OCI-LY7 (cell line): ENCODE measurements around the gene CNOT4. TPM values are rescaled to one million over a fixed set of nuclear protein-coding genes. Genes with fewer than 3 reads are reported as not detected.

Experiments
- BruUV-seq: library from RNA; stranded (reverse); fragments of 400-500 nt; replicated peaks from 2 replicates; lab custom pipeline; 2021; lab: Mats Ljungman, UMichigan
- CTCF ChIA-PET: fragments of 300-600 bp; sonication (Branson Sonifier 250); formaldehyde crosslinking; loops from one replicate; lab custom pipeline; 2022; ENCODE audit warnings: antibody characterized with exemption; ENCODE audit not compliant: unreplicated experiment; lab: Charles Lee
- POLR2A ChIA-PET: fragments of 300-600 bp; sonication (Branson Sonifier 250); formaldehyde crosslinking; loops from one replicate; lab custom pipeline; 2022; ENCODE audit warnings: antibody characterized with exemption; lab: Charles Lee
- DNase-seq: peaks from one replicate; pipeline ENCODE4 v3.0.0-alpha.2; 2015; ENCODE audit warnings: low spot score
- H2AFZ ChIP-seq: fragments of 200-600 bp; sonication (generic), shearing (Covaris generic); 2 replicates; pipeline ENCODE4 v1.6.1; 2014; ENCODE audit warnings: mild to moderate bottlenecking, antibody characterized with exemption, low read length, moderate library complexity
- H3K27ac ChIP-seq: fragments of 200-600 bp; sonication (generic); 2 replicates; pipeline ENCODE4 v1.5.1; 2014; ENCODE audit warnings: mixed run types, low read depth, mild to moderate bottlenecking, moderate library complexity, low read length, inconsistent platforms; ENCODE audit not compliant: poor library complexity, severe bottlenecking
- H3K36me3 ChIP-seq: fragments of 200-600 bp; sonication (generic); 2 replicates; pipeline ENCODE4 v1.6.1; 2014; ENCODE audit warnings: mild to moderate bottlenecking, antibody characterized with exemption, low read length, moderate library complexity, mixed read lengths; ENCODE audit not compliant: insufficient read depth
- H3K4me1 ChIP-seq: fragments of 200-600 bp; sonication (generic); 2 replicates; pipeline ENCODE4 v1.5.1; 2014; ENCODE audit warnings: mild to moderate bottlenecking, low read length; ENCODE audit not compliant: insufficient read depth, poor library complexity, severe bottlenecking
- H3K4me2 ChIP-seq: fragments of 200-600 bp; sonication (generic); 2 replicates; pipeline ENCODE4 v1.6.1; 2014; ENCODE audit warnings: mild to moderate bottlenecking, low read length
- H3K4me3 ChIP-seq: fragments of 200-600 bp; sonication (generic); 2 replicates; pipeline ENCODE4 v1.5.1; 2014; ENCODE audit warnings: mild to moderate bottlenecking, low read depth, low read length; ENCODE audit not compliant: poor library complexity, severe bottlenecking
- H3K79me2 ChIP-seq: fragments of 200-600 bp; sonication (generic); 2 replicates; pipeline ENCODE4 v1.6.1; 2016; ENCODE audit warnings: low read depth, mild to moderate bottlenecking, low read length, moderate library complexity, mixed read lengths; ENCODE audit not compliant: insufficient read depth
- H3K9me2 ChIP-seq: fragments of 200-600 bp; sonication (generic); 2 replicates; pipeline ENCODE4 v1.6.1; 2016; ENCODE audit warnings: mild to moderate bottlenecking, low read length, mixed read lengths; ENCODE audit not compliant: insufficient read depth
- H3K9me3 ChIP-seq: fragments of 200-600 bp; sonication (generic); 2 replicates; pipeline ENCODE4 v1.6.1; 2014; ENCODE audit warnings: mild to moderate bottlenecking, mixed run types, low read length, mixed read lengths
- H4K20me1 ChIP-seq: fragments of 200-600 bp; sonication (generic); 2 replicates; pipeline ENCODE4 v1.6.1; 2014; ENCODE audit warnings: mild to moderate bottlenecking, antibody characterized with exemption, low read length, moderate library complexity, mixed read lengths; ENCODE audit not compliant: insufficient read depth
- CTCF ChIP-seq: fragments of 200-600 bp; sonication (generic); conservative IDR thresholded peaks from 2 replicates; pipeline ENCODE4 v1.5.1; 2014; ENCODE audit warnings: mild to moderate bottlenecking, antibody characterized with exemption, low read length, moderate library complexity, mixed read lengths
- EZH2phosphoT487 ChIP-seq: fragments of 200-600 bp; sonication (generic); IDR thresholded peaks from 2 replicates; pipeline ENCODE4 v1.6.1; 2018; ENCODE audit warnings: low read depth, borderline replicate concordance, mild to moderate bottlenecking, mixed run types, antibody characterized with exemption, low read length, moderate library complexity, mixed read lengths
- intact Hi-C: fragments of 100-400 bp; cut with micrococcal nuclease; formaldehyde crosslinking; loops from one replicate; pipeline ENCODE4 v1.10.0; 2022; ENCODE audit not compliant: unreplicated experiment
- total RNA-seq, 2 experiments: library from RNA; depleted of rRNA in 1 of 2; stranded (reverse); fragments of >200 nt in 1 of 2; shearing (Covaris generic) in 1 of 2; gene quantifications; 2 replicates each; pipeline ENCODE4 v1.2.3, GENCODE V29; 2014 to 2022

Gene CNOT4
- total RNA-seq, 2 experiments from 2014 or later: 18.7 to 21.9 TPM

GRCh38 chr7:135541029-135541428 is 31.1 kb upstream of the CNOT4 start:
- H3K9me3 ChIP-seq: no peaks in the 10 kb centered on the region
- no peaks in the 10 kb centered on the region for H4K20me1 ChIP-seq
- no peaks in the 10 kb centered on the region for H3K4me1 ChIP-seq
- H3K4me3 ChIP-seq: no peak overlapping the region
- no TSS peak for BruUV-seq
- no peaks in the 10 kb centered on the region for H3K9me2 ChIP-seq
- no peaks in the 10 kb centered on the region for H3K36me3 ChIP-seq
- ChIA-PET CTCF (no interaction called here), POLR2A (interaction anchor here (1.5 kb wide), 1 partner anchor 16 kb away, joined by 4 read pairs; no protein-coding TSS in a partner anchor)
- no peak for TF ChIP-seq CTCF
- TF ChIP-seq EZH2phosphoT487: no peak
- H3K27ac ChIP-seq: no peak overlapping the region
- H2AFZ ChIP-seq: no peak overlapping the region
- intact Hi-C loops: no loop called here
- DNase-seq: no peak
- H3K4me2 ChIP-seq: no peak overlapping the region
- no peaks in the 10 kb centered on the region for H3K79me2 ChIP-seq

- no TSS peak for BruUV-seq
- TF ChIP-seq EZH2phosphoT487: no peak
- H3K27ac ChIP-seq: no peak overlapping the region
- intact Hi-C loops: no loop called here
- no peaks in the 10 kb centered on the region for H3K36me3 ChIP-seq
- no peaks in the 10 kb centered on the region for H4K20me1 ChIP-seq
- H3K9me3 ChIP-seq: 0 out of 2 replicates have a peak, but pooled peaks cover 3% of the 10 kb centered on the region
- no peaks in the 10 kb centered on the region for H3K9me2 ChIP-seq
- CTCF ChIA-PET: no interaction called here
- no peak for DNase-seq
- no peaks in the 10 kb centered on the region for H3K79me2 ChIP-seq
- H3K4me3 ChIP-seq: no peak overlapping the region
- POLR2A ChIA-PET: interaction anchor here (1.4 to 1.5 kb wide), 2 partner anchors 10 to 17 kb away, joined by 4 read pairs; no protein-coding TSS in a partner anchor
- no peaks in the 10 kb centered on the region for H3K4me1 ChIP-seq
- no peak overlapping the region for H3K4me2 ChIP-seq
- no peak overlapping the region for H2AFZ ChIP-seq
Measured at GRCh38 chr7:135539629-135540028, 29.7 kb upstream of the CNOT4 start.

GRCh38 chr7:135538376-135538775 is 28.5 kb upstream of the CNOT4 start:
- BruUV-seq: no TSS peak
- Histone ChIP-seq H3K36me3 (no peaks in the 10 kb centered on the region), H3K9me3 (0 out of 2 replicates have a peak, but pooled peaks cover 3% of the 10 kb centered on the region), H3K4me1 (no peaks in the 10 kb centered on the region), H2AFZ (no peak overlapping the region), H4K20me1 (no peaks in the 10 kb centered on the region), H3K79me2 (no peaks in the 10 kb centered on the region), H3K4me2 (no peak overlapping the region), H3K9me2 (no peaks in the 10 kb centered on the region), H3K4me3 (no peak overlapping the region), H3K27ac (no peak overlapping the region)
- ChIA-PET CTCF (no interaction called here), POLR2A (interaction anchor here (1.3 kb wide), 1 partner anchor 15 kb away, joined by 3 read pairs; no protein-coding TSS in a partner anchor)
- TF ChIP-seq CTCF (no peak), EZH2phosphoT487 (no peak)
- no peak for DNase-seq
- intact Hi-C loops: no loop called here
